Measurements from ENCODE around the gene SDS.

Gene SDS

DNA sequence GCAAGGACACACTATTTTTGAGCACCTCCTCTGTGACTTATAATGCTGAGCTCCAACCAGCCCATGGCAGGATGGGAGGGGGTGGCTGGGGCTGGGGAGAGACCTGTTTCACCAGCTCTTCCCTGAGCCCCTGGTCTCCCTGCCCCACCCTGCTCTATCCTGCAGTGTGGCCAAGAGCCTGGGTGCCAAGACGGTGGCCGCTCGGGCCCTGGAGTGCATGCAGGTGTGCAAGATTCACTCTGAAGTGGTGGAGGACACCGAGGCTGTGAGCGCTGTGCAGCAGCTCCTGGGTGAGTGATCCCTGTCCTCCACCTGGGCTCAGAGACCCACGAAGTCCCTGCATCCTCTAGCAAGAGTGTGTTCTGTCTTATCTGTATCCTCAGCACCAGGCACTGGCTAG lies 32.9 kb upstream of the SDS start:
- no peaks in the 10 kb centered on the region for H3K36me3 ChIP-seq (ENCODE audit: control insufficient read depth, insufficient read depth, low read length)
- DNase-seq (ENCODE audit: extremely low read depth, insufficient read length): no peak
- TF ChIP-seq, protein P1, sequence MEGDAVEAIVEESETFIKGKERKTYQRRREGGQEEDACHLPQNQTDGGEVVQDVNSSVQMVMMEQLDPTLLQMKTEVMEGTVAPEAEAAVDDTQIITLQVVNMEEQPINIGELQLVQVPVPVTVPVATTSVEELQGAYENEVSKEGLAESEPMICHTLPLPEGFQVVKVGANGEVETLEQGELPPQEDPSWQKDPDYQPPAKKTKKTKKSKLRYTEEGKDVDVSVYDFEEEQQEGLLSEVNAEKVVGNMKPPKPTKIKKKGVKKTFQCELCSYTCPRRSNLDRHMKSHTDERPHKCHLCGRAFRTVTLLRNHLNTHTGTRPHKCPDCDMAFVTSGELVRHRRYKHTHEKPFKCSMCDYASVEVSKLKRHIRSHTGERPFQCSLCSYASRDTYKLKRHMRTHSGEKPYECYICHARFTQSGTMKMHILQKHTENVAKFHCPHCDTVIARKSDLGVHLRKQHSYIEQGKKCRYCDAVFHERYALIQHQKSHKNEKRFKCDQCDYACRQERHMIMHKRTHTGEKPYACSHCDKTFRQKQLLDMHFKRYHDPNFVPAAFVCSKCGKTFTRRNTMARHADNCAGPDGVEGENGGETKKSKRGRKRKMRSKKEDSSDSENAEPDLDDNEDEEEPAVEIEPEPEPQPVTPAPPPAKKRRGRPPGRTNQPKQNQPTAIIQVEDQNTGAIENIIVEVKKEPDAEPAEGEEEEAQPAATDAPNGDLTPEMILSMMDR (IDR thresholded peaks at IDR 0.05; ENCODE audit: insufficient read depth, low read length, poor library complexity, severe bottlenecking): no peak
- peaks cover 2% of the 10 kb centered on the region for H3K27me3 ChIP-seq (replicated peaks; ENCODE audit: control insufficient read depth, insufficient read depth, low read length)
- H3K4me3 ChIP-seq (replicated peaks; ENCODE audit: low read depth, low read length): no peak overlapping the region

DNA sequence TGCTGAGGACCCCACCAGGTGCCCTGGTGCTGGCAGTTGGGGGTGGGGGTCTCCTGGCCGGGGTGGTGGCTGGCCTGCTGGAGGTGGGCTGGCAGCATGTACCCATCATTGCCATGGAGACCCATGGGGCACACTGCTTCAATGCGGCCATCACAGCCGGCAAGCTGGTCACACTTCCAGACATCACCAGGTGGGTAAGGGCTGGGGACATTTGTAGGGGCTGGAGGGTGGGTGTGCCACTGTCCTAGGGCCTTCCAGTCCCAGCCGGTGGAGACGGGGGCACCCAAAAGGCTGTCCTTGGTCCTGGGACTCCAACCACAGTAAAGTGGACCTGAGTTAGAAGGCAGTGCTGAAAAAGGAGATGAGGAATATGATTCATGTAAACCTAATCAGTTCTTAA lies 31.7 kb upstream of the SDS start:
- DNase-seq (ENCODE audit: extremely low read depth, insufficient read length): no peak
- no peak overlapping the region for H3K4me3 ChIP-seq (replicated peaks; ENCODE audit: low read depth, low read length)
- no peaks in the 10 kb centered on the region for H3K36me3 ChIP-seq (ENCODE audit: control insufficient read depth, insufficient read depth, low read length)
- TF ChIP-seq, protein P1 (IDR thresholded peaks at IDR 0.05; ENCODE audit: insufficient read depth, low read length, poor library complexity, severe bottlenecking): no peak
- peaks cover 2% of the 10 kb centered on the region for H3K27me3 ChIP-seq (replicated peaks; ENCODE audit: control insufficient read depth, insufficient read depth, low read length)

DNA sequence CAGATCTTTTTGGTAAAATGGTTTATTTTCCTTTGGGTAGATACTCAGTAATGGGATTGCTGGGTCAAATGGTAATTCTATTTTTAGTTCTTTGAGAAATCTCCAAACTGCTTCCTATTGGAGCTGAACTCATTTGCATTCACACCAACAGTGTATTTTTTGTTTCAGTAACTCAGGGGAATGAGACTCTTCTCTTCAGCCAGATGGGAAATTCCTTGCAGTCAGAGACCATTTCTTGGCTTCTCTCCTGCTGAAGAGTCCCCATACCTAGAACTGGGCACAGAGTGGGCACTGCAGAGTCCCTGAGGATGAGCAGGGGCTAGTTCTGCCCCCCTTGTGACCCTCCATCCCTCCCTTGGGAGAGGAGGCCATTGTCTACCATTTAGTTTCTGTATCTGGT lies 29.3 kb upstream of the SDS start:
- no peak for DNase-seq (ENCODE audit: extremely low read depth, insufficient read length)
- peaks cover 5% of the 10 kb centered on the region for H3K27me3 ChIP-seq (replicated peaks; ENCODE audit: control insufficient read depth, insufficient read depth, low read length)
- TF ChIP-seq, protein P1 (IDR thresholded peaks at IDR 0.05; ENCODE audit: insufficient read depth, low read length, poor library complexity, severe bottlenecking): no peak
- no peaks in the 10 kb centered on the region for H3K36me3 ChIP-seq (ENCODE audit: control insufficient read depth, insufficient read depth, low read length)
- H3K4me3 ChIP-seq (replicated peaks; ENCODE audit: low read depth, low read length): no peak overlapping the region

DNA sequence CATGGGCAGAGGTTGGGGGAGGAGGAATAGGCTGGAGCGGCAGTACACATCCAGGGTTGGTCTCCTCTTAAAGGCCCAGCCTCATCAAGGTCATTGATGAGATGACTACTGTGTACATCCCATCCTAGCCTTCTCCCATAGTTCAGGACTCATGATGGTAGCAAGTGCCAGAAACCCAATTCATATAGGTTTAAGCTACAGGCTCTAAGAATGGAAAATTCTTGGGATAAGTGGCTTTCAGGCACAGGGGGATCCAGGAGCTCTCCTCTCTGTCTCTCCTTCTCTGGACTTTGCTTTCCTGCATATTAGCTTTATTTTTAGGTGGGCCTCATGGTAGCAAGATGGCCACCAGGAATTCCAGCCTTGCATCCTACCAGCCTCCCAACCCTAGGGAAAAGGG lies 24.8 kb upstream of the SDS start:
- Histone ChIP-seq H3K27me3 (replicated peaks; ENCODE audit: control insufficient read depth, insufficient read depth, low read length) (peaks cover 4% of the 10 kb centered on the region; the same call in 1 of the 2 replicates), H3K36me3 (ENCODE audit: control insufficient read depth, insufficient read depth, low read length) (no peaks in the 10 kb centered on the region), H3K4me3 (replicated peaks; ENCODE audit: low read depth, low read length) (no peak overlapping the region)
- TF ChIP-seq, protein P1 (IDR thresholded peaks at IDR 0.05; ENCODE audit: insufficient read depth, low read length, poor library complexity, severe bottlenecking): no peak
- no peak for DNase-seq (ENCODE audit: extremely low read depth, insufficient read length)

DNA sequence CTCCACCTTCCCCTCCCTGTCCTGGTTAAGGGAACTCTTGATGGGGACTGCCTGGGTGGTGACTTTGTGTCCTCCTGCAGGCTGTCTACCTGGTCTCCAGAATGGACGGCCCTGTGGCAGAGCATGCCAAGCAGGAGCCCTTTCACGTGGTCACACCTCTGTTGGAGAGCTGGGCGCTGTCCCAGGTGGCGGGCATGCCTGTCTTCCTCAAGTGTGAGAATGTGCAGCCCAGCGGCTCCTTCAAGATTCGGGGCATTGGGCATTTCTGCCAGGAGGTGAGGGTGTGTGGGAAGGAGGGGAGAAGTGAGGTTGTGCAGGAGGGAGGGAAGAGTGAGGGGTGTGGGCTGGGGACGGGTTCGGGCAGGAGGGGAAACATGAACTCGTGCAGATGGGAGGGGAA lies 24.2 kb upstream of the SDS start:
- Histone ChIP-seq H3K36me3 (ENCODE audit: control insufficient read depth, insufficient read depth, low read length) (no peaks in the 10 kb centered on the region), H3K4me3 (replicated peaks; ENCODE audit: low read depth, low read length) (no peak overlapping the region), H3K27me3 (replicated peaks; ENCODE audit: control insufficient read depth, insufficient read depth, low read length) (peaks cover 4% of the 10 kb centered on the region; the same call in 1 of the 2 replicates)
- DNase-seq (ENCODE audit: extremely low read depth, insufficient read length): no peak
- TF ChIP-seq, protein P1 (IDR thresholded peaks at IDR 0.05; ENCODE audit: insufficient read depth, low read length, poor library complexity, severe bottlenecking): no peak

DNA sequence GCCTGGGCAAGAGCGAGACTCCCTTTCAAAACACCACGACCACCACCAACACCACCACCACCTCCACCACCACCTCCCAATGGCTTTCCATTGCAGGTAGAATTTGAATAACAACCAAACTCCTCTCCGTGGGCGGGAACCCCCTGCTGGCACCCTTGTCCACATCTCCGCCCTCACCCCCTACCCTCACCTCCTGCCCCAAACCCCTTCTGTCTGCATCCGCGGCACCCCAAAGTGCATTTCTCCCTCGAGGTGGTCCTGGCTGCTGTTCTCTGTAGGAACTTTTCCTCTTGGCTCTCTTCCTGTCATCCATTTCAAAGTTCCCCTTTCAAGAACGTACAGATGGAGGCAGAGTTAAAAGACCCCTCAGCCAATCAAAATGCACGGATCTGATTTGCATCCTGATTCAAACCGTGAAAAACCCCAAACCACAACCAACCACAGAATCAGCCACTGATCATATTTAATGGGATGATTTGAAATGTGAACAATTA lies 22.3 kb upstream of the SDS start:
- no peak overlapping the region for H3K4me3 ChIP-seq (replicated peaks; ENCODE audit: low read depth, low read length)
- DNase-seq (ENCODE audit: extremely low read depth, insufficient read length): peak; percentile 55
- peaks cover 4% of the 10 kb centered on the region; the same call in 1 of the 2 replicates for H3K27me3 ChIP-seq (replicated peaks; ENCODE audit: control insufficient read depth, insufficient read depth, low read length)
- TF ChIP-seq, protein P1 (IDR thresholded peaks at IDR 0.05; ENCODE audit: insufficient read depth, low read length, poor library complexity, severe bottlenecking): no peak
- H3K36me3 ChIP-seq (ENCODE audit: control insufficient read depth, insufficient read depth, low read length): no peaks in the 10 kb centered on the region
